AG10803 (cell line): ENCODE measurements around the gene PPP1R9A.
A peak's percentile ranks its signal among the peaks of the same experiment; 100 is the strongest.

Experiments used
- DNase-seq: peaks from one replicate; pipeline ENCODE4 v3.0.0; 2010; ENCODE audit warnings: low read depth
- H3K4me3 ChIP-seq: 2 replicates; pipeline ENCODE4 v1.5.1; 2011; ENCODE audit warnings: mild to moderate bottlenecking, low read length, control low read depth
- TF ChIP-seq, protein P1 (sequence below): conservative IDR thresholded peaks from 2 replicates; pipeline ENCODE4 v1.5.1; 2011; ENCODE audit warnings: mild to moderate bottlenecking, low read length, control low read depth, inconsistent platforms

Gene PPP1R9A

GRCh38 chr7:95141755-95142154 lies 234.4 kb downstream of the PPP1R9A start:
- no peak for DNase-seq
- no peak overlapping the region for H3K4me3 ChIP-seq
- TF ChIP-seq, protein P1, sequence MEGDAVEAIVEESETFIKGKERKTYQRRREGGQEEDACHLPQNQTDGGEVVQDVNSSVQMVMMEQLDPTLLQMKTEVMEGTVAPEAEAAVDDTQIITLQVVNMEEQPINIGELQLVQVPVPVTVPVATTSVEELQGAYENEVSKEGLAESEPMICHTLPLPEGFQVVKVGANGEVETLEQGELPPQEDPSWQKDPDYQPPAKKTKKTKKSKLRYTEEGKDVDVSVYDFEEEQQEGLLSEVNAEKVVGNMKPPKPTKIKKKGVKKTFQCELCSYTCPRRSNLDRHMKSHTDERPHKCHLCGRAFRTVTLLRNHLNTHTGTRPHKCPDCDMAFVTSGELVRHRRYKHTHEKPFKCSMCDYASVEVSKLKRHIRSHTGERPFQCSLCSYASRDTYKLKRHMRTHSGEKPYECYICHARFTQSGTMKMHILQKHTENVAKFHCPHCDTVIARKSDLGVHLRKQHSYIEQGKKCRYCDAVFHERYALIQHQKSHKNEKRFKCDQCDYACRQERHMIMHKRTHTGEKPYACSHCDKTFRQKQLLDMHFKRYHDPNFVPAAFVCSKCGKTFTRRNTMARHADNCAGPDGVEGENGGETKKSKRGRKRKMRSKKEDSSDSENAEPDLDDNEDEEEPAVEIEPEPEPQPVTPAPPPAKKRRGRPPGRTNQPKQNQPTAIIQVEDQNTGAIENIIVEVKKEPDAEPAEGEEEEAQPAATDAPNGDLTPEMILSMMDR, result no peak

- no peak for DNase-seq
- TF ChIP-seq, protein P1, result no peak
- H3K4me3 ChIP-seq, result no peak overlapping the region
Measured at GRCh38 chr7:95144256-95144655, 236.9 kb downstream of the PPP1R9A start.

GRCh38 chr7:95155965-95156364 lies 248.6 kb downstream of the PPP1R9A start:
- DNase-seq, result no peak
- TF ChIP-seq, protein P1, result no peak
- no peak overlapping the region for H3K4me3 ChIP-seq

DNA sequence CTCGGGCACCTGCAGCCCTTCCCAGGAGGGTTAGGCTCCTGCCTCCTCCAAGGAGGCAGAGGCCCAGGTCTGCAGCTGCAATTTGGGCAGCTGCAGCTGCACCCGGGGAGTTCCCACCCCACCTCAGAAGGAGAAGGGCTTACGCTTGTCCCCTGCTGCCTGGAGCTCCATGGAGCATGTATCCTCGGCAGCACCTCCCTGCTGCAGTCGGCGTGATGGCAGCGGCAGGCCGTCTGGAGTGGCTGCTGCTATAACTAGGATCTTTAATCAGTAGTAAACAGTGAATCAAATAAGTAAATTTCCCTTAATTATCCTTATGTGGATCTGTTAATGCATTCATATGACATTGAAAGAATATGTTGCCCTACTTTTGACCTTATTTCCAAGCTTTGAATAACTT lies 250.0 kb downstream of the PPP1R9A start:
- TF ChIP-seq, protein P1, result no peak
- DNase-seq, result no peak
- no peak overlapping the region for H3K4me3 ChIP-seq

- no peak for DNase-seq
- no peak overlapping the region for H3K4me3 ChIP-seq
- TF ChIP-seq, protein P1, result no peak
Measured at GRCh38 chr7:95169678-95170077, 262.3 kb downstream of the PPP1R9A start.

GRCh38 chr7:95172420-95172819 lies 265.0 kb downstream of the PPP1R9A start:
- TF ChIP-seq, protein P1, result no peak

DNA sequence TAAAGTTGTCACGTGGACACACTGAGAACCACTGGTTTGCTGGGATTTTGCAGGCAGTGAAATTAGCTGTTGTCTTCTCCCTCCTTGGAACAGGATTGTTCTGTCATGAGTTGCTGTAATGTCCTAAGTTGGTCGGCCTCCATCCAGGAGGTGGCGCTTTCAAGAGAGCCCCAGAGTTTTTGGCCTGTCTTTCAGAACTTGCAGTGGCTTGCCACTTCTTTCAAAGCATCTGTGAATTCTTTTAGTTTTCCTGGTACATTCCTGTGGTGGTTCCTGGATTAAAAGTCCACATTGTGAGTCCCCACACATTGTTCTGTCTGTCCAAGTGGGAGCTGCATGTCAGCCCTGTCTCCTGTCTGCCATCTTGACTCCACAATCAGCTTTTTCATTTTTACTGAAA lies 283.1 kb downstream of the PPP1R9A start:
- TF ChIP-seq, protein P1, result peak; percentile 28
- DNase-seq, result peak; percentile 11
- H3K4me3 ChIP-seq, result no peak overlapping the region

More at GRCh38 chr7:95172420-95172819, 265.0 kb downstream of the PPP1R9A start:
- H3K4me3 ChIP-seq, result no peak overlapping the region
- no peak for DNase-seq
